HG03520 (cell line): ENCODE results near the gene RABGEF1.
"Not testable (repeated sequence)": the region's sequence is repeated elsewhere in the genome, so short reads cannot be mapped to it uniquely, and the experiment has no call there.

Experiments used
- ATAC-seq: cut with Tn5 transposase; IDR thresholded peaks from one replicate; pipeline ENCODE4 v1.9.1; 2021; ENCODE audit warnings: mild to moderate bottlenecking, moderate library complexity; ENCODE audit not compliant: unreplicated experiment

RABGEF1 gene

GRCh38 chr7:66845379-66846095, 105.0 kb downstream of the RABGEF1 start:
- no peak for ATAC-seq

DNA sequence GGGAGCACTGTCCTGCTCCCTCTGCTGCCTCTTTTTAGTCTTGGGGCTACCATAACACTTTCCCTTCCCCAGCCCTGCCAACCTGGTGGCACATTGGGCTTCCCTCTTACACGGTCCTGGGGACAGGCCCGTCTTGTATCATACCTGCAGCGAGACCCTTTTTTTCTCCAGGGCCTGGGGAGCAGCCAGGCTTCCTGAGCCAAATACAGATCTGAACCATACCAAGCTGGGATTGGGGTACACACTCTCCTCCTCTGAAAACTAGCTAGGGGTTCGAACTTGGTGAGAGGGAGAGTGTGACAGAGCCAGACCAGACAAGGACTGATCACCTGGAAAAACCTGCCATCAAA, 105.5 kb downstream of the RABGEF1 start:
- ATAC-seq = not testable (repeated sequence)

GRCh38 chr7:66847523-66847855, 107.0 kb downstream of the RABGEF1 start:
- not testable (repeated sequence) for ATAC-seq

DNA sequence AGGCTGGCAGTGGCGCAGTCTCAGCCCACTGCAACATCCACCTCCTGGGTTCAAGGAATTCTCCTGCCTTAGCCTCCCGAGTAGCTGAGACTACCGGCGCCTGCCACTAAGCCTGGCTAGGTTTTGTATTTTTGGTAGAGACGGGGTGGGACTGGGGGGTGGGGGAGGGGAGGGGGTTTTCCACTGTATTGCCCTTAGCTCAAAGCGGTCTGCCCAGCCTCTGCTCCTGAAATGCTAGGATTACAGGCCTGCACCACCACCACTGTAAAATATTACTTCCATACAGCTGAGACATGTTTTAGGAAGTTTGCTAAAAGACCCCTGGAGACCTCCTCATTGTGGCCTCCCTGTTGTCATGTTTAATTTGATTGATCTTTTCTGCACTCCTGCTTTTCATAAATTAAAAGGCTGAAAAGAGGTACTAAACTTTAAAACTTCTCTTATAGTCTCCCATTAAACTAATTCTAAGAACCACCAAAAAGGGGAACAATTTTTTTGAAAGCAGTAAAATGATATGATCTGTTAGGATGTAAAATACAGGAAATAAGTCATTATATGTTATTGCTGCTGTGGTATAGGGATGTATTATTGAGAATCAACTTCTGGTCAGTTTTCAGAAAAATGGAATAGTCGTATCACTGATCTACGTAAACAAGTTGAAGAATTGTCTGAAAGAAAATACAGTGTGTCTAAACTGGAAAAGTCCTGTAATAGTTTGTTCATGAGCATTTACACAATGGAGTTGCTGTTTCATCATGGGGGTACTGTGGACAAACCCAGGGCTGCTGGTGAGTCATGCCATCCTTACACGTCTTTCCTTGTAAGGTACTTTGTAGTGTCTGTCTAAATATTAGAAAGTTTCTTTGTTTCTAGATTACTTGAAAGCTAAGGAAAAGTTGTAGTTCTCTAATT, 107.6 kb downstream of the RABGEF1 start:
- ATAC-seq = no peak

DNA sequence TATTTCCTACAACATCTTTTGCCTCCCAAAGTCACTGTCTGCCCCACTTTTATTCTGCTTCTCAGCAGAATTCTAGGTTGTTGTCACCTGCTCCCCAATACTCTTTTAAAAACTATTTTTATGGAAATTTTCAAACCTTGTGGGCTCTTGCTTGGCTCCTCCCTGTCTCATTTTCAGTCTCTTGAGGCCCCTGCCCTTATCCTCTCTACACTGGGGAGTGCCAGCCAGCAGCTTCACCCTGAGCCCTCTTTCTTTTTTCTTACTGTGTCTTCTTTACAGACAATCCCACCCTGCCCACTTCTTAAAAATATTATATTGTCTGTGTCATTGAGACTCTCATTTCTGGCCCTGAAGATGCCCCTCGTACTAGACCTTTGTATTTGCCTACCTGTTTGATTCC, 118.8 kb downstream of the RABGEF1 start:
- no peak for ATAC-seq

- ATAC-seq = no peak
Observed at GRCh38 chr7:66859794-66860645, 119.5 kb downstream of the RABGEF1 start.

GRCh38 chr7:66860767-66861166, 120.2 kb downstream of the RABGEF1 start:
- no peak for ATAC-seq
